ENCODE results near the gene MIX23.

GRCh38 chr3:122310361-122310760 lies 72.7 kb downstream of the MIX23 start:
- TF ChIP-seq, protein P1, sequence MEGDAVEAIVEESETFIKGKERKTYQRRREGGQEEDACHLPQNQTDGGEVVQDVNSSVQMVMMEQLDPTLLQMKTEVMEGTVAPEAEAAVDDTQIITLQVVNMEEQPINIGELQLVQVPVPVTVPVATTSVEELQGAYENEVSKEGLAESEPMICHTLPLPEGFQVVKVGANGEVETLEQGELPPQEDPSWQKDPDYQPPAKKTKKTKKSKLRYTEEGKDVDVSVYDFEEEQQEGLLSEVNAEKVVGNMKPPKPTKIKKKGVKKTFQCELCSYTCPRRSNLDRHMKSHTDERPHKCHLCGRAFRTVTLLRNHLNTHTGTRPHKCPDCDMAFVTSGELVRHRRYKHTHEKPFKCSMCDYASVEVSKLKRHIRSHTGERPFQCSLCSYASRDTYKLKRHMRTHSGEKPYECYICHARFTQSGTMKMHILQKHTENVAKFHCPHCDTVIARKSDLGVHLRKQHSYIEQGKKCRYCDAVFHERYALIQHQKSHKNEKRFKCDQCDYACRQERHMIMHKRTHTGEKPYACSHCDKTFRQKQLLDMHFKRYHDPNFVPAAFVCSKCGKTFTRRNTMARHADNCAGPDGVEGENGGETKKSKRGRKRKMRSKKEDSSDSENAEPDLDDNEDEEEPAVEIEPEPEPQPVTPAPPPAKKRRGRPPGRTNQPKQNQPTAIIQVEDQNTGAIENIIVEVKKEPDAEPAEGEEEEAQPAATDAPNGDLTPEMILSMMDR (IDR thresholded peaks at IDR 0.05 in 8 of 11, conservative IDR thresholded peaks at IDR 0.05 in 3 of 11): no peak
- TF ChIP-seq POLR2A (IDR thresholded peaks at IDR 0.05): no peak

Data from spleen (tissue), 7 donors.